Stomach (tissue), 4 donors: Measurements from ENCODE around the gene BTD.

ENCODE experiments used
- POLR2A ChIP-seq, 4 donors: fragments of 450-650 bp; IDR thresholded peaks; one replicate each; pipeline ENCODE4 v1.6.1; 2016; ENCODE audit warnings: antibody characterized with exemption in 4 of 4, control low read depth in 2 of 4, mild to moderate bottlenecking in 1 of 4, moderate library complexity in 1 of 4
- TF ChIP-seq, protein P1 (sequence below), 7 experiments: fragments of 450-650 bp in 4 of 7; fragments of 200-600 bp in 3 of 7; sonication (generic) in 3 of 7; IDR thresholded peaks; one replicate each; pipeline ENCODE4 v1.5.1; 2016 to 2019; ENCODE audit warnings: antibody characterized with exemption in 7 of 7, control low read depth in 2 of 7, mild to moderate bottlenecking in 1 of 7

DNA sequence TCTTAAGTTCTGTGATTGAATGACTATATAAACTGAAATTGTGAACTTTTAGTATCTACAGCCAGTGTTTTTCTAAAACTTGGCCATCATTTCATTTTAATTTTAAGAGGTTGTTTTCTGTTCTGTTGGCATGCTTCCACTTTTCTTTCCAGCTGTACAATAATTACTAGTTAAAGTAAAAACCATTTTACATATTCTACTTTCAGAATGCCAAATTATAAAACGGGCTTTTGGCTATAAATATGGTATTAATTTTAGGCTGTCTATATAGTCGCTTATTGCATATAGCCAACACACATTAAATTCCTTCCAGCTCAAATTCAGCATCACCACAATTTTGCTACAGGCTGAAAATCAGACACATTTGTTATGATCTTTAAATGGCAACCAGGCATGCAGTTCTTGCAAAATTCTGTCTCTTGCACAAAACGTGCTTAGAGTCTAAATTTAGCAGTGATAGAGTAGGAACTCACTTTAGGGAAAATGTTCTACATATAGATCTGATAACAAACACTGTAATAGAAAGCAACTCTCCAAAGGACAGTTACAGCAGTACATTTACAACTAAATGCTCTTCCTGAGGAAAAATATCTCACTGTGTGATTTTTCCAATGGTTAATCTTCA is 81.1 kb downstream of the BTD start:
- TF ChIP-seq, protein P1, sequence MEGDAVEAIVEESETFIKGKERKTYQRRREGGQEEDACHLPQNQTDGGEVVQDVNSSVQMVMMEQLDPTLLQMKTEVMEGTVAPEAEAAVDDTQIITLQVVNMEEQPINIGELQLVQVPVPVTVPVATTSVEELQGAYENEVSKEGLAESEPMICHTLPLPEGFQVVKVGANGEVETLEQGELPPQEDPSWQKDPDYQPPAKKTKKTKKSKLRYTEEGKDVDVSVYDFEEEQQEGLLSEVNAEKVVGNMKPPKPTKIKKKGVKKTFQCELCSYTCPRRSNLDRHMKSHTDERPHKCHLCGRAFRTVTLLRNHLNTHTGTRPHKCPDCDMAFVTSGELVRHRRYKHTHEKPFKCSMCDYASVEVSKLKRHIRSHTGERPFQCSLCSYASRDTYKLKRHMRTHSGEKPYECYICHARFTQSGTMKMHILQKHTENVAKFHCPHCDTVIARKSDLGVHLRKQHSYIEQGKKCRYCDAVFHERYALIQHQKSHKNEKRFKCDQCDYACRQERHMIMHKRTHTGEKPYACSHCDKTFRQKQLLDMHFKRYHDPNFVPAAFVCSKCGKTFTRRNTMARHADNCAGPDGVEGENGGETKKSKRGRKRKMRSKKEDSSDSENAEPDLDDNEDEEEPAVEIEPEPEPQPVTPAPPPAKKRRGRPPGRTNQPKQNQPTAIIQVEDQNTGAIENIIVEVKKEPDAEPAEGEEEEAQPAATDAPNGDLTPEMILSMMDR (IDR thresholded peaks at IDR 0.05) = no peak
- TF ChIP-seq POLR2A (IDR thresholded peaks at IDR 0.05) = no peak
